Upper lobe of left lung (tissue), 4 donors: ENCODE data around the gene DEPP1.

Experiments
- EP300 ChIP-seq, 4 donors: sonication (generic); formaldehyde crosslinking; IDR thresholded peaks; one replicate each; pipeline ENCODE4 v1.5.1; 2017; ENCODE audit warnings: antibody characterized with exemption in 4 of 4, control low read depth in 2 of 4
- POLR2A ChIP-seq, 4 donors: fragments of 450-650 bp; IDR thresholded peaks; one replicate each; pipeline ENCODE4 v1.5.1; 2016 to 2017; ENCODE audit warnings: antibody characterized with exemption in 4 of 4, mild to moderate bottlenecking in 2 of 4
- POLR2AphosphoS5 ChIP-seq, 2 donors: sonication (generic); formaldehyde crosslinking; IDR thresholded peaks; one replicate each; pipeline ENCODE4 v1.5.1; 2017; ENCODE audit warnings: antibody characterized with exemption in 2 of 2
- TF ChIP-seq, protein P1 (sequence below), 6 experiments: fragments of 450-650 bp in 4 of 6; fragments of 200-600 bp in 2 of 6; sonication (generic) in 2 of 6; IDR thresholded peaks; one replicate each; pipeline ENCODE4 v1.5.1; 2016 to 2019; ENCODE audit warnings: antibody characterized with exemption in 6 of 6

DNA sequence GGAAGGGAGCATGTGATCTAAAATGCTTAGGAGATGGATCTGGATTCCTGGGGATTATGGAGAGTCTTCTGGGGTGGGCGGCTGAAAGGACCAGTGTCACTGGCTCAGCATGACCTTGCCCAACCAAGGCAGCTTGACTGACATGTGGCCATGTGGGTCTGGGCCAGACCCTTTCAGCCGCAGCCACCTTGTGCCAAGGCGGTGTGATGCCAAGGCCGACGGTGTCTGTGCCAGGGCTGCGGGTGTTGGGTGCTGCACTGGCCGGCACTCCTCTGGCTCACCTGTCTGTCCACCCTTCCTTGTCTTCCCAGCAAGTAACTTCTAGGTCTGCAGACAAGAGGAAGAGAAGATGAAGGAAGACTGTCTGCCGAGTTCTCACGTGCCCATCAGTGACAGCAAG lies 8.8 kb downstream of the DEPP1 start:
- TF ChIP-seq, protein P1, sequence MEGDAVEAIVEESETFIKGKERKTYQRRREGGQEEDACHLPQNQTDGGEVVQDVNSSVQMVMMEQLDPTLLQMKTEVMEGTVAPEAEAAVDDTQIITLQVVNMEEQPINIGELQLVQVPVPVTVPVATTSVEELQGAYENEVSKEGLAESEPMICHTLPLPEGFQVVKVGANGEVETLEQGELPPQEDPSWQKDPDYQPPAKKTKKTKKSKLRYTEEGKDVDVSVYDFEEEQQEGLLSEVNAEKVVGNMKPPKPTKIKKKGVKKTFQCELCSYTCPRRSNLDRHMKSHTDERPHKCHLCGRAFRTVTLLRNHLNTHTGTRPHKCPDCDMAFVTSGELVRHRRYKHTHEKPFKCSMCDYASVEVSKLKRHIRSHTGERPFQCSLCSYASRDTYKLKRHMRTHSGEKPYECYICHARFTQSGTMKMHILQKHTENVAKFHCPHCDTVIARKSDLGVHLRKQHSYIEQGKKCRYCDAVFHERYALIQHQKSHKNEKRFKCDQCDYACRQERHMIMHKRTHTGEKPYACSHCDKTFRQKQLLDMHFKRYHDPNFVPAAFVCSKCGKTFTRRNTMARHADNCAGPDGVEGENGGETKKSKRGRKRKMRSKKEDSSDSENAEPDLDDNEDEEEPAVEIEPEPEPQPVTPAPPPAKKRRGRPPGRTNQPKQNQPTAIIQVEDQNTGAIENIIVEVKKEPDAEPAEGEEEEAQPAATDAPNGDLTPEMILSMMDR (IDR thresholded peaks at IDR 0.05), result no peak
- TF ChIP-seq POLR2A (IDR thresholded peaks at IDR 0.05) (no peak), POLR2AphosphoS5 (IDR thresholded peaks at IDR 0.05) (no peak), EP300 (IDR thresholded peaks at IDR 0.05) (no peak)
